ENCODE results near the gene SENP2.
"Not testable (repeated sequence)": the region's sequence is repeated elsewhere in the genome, so short reads cannot be mapped to it uniquely, and the experiment has no call there.

SENP2 gene

GRCh38 chr3:185646382-185647133, 60.5 kb downstream of the SENP2 start:
- DNase-seq (ENCODE audit: low read depth in 3 of 3, low spot score in 1 of 3) = no peak

- DNase-seq (ENCODE audit: low read depth in 3 of 3, low spot score in 1 of 3) = no peak
Measured at GRCh38 chr3:185647134-185647879, 61.2 kb downstream of the SENP2 start.

GRCh38 chr3:185647880-185648210, 61.8 kb downstream of the SENP2 start:
- DNase-seq (ENCODE audit: low read depth in 3 of 3, low spot score in 1 of 3) = no peak

- no peak for DNase-seq (ENCODE audit: low read depth in 3 of 3, low spot score in 1 of 3)
Measured at GRCh38 chr3:185648396-185648795, 62.3 kb downstream of the SENP2 start.

GRCh38 chr3:185649414-185649813, 63.3 kb downstream of the SENP2 start:
- no peak for DNase-seq (ENCODE audit: low read depth in 3 of 3, low spot score in 1 of 3)

- DNase-seq (ENCODE audit: low read depth in 3 of 3, low spot score in 1 of 3) = no peak
Measured at GRCh38 chr3:185651971-185652370, 65.9 kb downstream of the SENP2 start.

- DNase-seq (ENCODE audit: low read depth in 3 of 3, low spot score in 1 of 3) = no peak
Measured at GRCh38 chr3:185653949-185654757, 68.1 kb downstream of the SENP2 start.

GRCh38 chr3:185654758-185655145, 68.7 kb downstream of the SENP2 start:
- DNase-seq (ENCODE audit: low read depth in 3 of 3, low spot score in 1 of 3) = no peak

GRCh38 chr3:185655426-185656320, 69.6 kb downstream of the SENP2 start:
- DNase-seq (ENCODE audit: low read depth in 3 of 3, low spot score in 1 of 3) = no peak

- no peak for DNase-seq (ENCODE audit: low read depth in 3 of 3, low spot score in 1 of 3)
Measured at GRCh38 chr3:185656321-185656840, 70.3 kb downstream of the SENP2 start.

GRCh38 chr3:185657211-185657610, 71.1 kb downstream of the SENP2 start:
- DNase-seq (ENCODE audit: low read depth in 3 of 3, low spot score in 1 of 3) = no peak

GRCh38 chr3:185657691-185658503, 71.8 kb downstream of the SENP2 start:
- DNase-seq (ENCODE audit: low read depth in 3 of 3, low spot score in 1 of 3) = no peak

GRCh38 chr3:185658504-185658912, 72.4 kb downstream of the SENP2 start:
- DNase-seq (ENCODE audit: low read depth in 3 of 3, low spot score in 1 of 3) = no peak

- DNase-seq (ENCODE audit: low read depth in 3 of 3, low spot score in 1 of 3) = no peak
Measured at GRCh38 chr3:185658943-185659342, 72.8 kb downstream of the SENP2 start.

GRCh38 chr3:185659942-185660921, 74.1 kb downstream of the SENP2 start:
- peak; percentile 2 to 36 (median 8) for DNase-seq (ENCODE audit: low read depth in 3 of 3, low spot score in 1 of 3)

- not testable (repeated sequence) for DNase-seq (ENCODE audit: low read depth in 3 of 3, low spot score in 1 of 3)
Measured at GRCh38 chr3:185661296-185661695, 75.2 kb downstream of the SENP2 start.

- no peak for DNase-seq (ENCODE audit: low read depth in 3 of 3, low spot score in 1 of 3)
Measured at GRCh38 chr3:185661772-185662171, 75.7 kb downstream of the SENP2 start.

- DNase-seq (ENCODE audit: low read depth in 3 of 3, low spot score in 1 of 3) = no peak
Measured at GRCh38 chr3:185663929-185664328, 77.8 kb downstream of the SENP2 start.

GRCh38 chr3:185667574-185667973, 81.5 kb downstream of the SENP2 start:
- DNase-seq (ENCODE audit: low read depth in 3 of 3, low spot score in 1 of 3) = no peak

Data from stimulated activated CD4-positive, alpha-beta T cell treated with anti-CD3 and anti-CD28 coated beads, TNF-alpha, amount 100 ng/mL, for 1 hour (primary cell).